Islet of Langerhans (tissue), 1 donor: Measurements from ENCODE around the gene CYP24A1.

Source experiments
- FAIRE-seq: peaks from one replicate; lab custom pipeline; 2011; peaks lifted over from hg19 to GRCh38; lab: Jason Lieb, UNC

Gene CYP24A1

GRCh38 chr20:54155736-54156317, 18.0 kb downstream of the CYP24A1 start:
- no peak for FAIRE-seq

- no peak for FAIRE-seq
Measured at GRCh38 chr20:54154439-54154838, 19.3 kb downstream of the CYP24A1 start.

GRCh38 chr20:54153847-54154246, 19.9 kb downstream of the CYP24A1 start:
- no peak for FAIRE-seq

- no peak for FAIRE-seq
Measured at GRCh38 chr20:54153041-54153327, 20.8 kb downstream of the CYP24A1 start.

- FAIRE-seq: no peak
Measured at GRCh38 chr20:54152227-54153040, 21.4 kb downstream of the CYP24A1 start.

- no peak for FAIRE-seq
Measured at GRCh38 chr20:54151511-54152226, 22.1 kb downstream of the CYP24A1 start.

- no peak for FAIRE-seq
Measured at GRCh38 chr20:54151075-54151439, 22.7 kb downstream of the CYP24A1 start.

GRCh38 chr20:54149765-54150264, 24.0 kb downstream of the CYP24A1 start:
- FAIRE-seq: no peak

- FAIRE-seq: no peak
Measured at GRCh38 chr20:54148947-54149764, 24.6 kb downstream of the CYP24A1 start.

GRCh38 chr20:54146672-54147071, 27.1 kb downstream of the CYP24A1 start:
- FAIRE-seq: no peak

- FAIRE-seq: no peak
Measured at GRCh38 chr20:54144847-54145414, 28.9 kb downstream of the CYP24A1 start.

GRCh38 chr20:54140927-54141566, 32.7 kb downstream of the CYP24A1 start:
- FAIRE-seq: no peak

- no peak for FAIRE-seq
Measured at GRCh38 chr20:54140486-54140885, 33.3 kb downstream of the CYP24A1 start.

GRCh38 chr20:54140067-54140466, 33.7 kb downstream of the CYP24A1 start:
- FAIRE-seq: no peak

GRCh38 chr20:54139188-54139587, 34.6 kb downstream of the CYP24A1 start:
- FAIRE-seq: no peak

GRCh38 chr20:54138427-54138826, 35.4 kb downstream of the CYP24A1 start:
- no peak for FAIRE-seq

- no peak for FAIRE-seq
Measured at GRCh38 chr20:54137115-54137514, 36.7 kb downstream of the CYP24A1 start.

GRCh38 chr20:54134445-54135220, 39.2 kb downstream of the CYP24A1 start:
- no peak for FAIRE-seq

- no peak for FAIRE-seq
Measured at GRCh38 chr20:54133434-54134427, 40.1 kb downstream of the CYP24A1 start.
